ENCODE data around the gene CTSV.
A peak's percentile ranks its signal among the peaks of the same experiment; 100 is the strongest.
"Not testable (repeated sequence)": the region's sequence is repeated elsewhere in the genome, so short reads cannot be mapped to it uniquely, and the experiment has no call there.

The CTSV gene

DNA sequence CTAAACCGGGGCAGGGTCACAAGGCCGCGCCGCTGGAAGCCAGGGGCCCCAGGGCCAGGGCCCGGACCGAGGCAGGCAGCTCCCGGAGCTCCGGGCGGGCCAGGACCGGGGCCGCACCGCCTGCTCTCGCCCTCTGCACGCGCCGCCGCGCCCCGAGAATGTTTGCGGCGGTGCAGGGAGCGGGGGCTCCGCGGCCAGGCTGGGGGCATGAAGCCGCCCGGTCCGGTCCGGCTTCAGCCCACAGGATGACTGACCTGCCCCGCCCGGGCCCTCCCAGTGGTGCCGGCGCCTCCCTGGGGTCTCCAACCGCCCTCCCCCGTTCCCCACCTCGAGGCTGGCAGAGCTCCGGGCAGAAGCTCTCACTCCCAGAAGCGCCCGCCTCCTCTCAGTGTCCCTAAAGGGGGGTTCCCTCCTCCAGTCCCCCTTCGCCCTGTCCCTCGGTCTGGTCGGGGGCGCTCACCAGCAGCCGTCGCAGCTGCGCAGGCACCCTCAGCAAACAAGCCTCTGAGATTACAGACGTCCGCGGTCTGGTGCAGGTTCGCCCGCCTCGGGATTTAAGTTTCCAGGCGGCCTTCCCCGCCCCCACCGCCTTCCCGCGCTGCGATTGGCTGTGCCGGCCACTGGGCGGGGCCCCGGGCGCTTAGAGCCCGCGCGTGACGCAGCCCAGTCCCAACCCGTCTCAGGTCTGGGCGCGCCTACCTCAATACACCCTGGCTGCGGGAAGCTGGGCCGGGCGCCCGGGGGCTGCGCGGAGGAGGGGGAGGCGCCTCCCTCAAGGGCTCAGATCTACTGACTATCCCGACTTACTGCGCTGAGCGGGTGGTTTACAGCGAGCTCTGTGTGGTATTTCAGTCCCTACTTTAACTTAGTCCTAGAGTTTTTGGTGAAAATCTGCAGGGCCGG lies at the start of gene CTSV:
Gene CTSV, minus strand, starts transcription at position 532 of the 903 bp plus-strand sequence. CDS start 1,099 bp downstream, outside the sequence.
- DNase-seq = peak; percentile 93

DNA sequence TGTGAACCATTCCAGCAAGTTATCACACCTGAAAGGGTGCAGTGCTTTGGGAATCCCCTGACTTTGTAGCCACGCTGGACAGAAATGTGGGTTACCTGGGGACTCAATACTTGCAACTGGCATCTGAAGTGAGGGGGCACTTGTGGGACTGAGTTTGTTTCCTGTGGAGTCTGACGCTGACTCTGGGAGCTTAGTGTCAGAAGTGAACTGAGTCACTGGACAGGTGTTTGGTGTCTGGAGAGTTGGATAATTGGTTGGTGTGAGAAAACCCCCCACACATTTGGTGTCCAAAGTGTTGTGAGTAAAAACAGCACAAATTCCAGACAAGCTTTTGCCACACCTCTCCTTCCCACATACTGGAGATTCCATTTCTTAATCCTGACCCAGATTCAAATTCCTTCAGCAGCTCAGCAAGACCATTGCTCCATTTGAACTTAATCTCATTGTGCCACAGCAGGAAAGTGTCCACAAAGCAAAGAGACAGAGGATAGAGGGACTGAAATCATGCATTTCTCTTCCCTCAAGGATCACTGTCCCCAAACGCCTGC lies 48.8 kb upstream of the CTSV start:
- not testable (repeated sequence) for DNase-seq

DNA sequence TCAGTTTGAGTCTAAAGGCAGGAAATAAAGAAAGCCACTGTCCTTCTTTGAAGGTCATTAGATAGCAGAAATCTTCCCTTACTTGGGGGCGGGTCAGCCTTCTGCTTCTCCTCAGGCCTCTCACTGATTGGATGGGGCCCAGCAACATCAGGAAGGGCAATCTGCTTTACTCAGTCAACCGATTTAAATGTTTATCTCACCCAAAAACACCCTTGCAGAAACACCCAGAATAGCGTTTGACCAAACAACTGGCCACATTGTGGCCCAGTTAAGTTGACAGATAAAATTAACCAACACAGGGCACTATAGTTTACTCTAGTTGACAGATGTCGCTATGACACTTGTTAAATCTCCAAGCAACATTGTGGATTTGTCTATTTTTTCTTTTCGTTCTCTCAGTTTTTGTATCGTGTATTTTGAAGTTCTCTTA lies 45.6 kb upstream of the CTSV start:
- not testable (repeated sequence) for DNase-seq

- DNase-seq = no peak
Measured at GRCh38 chr9:97078362-97078761, 39.4 kb upstream of the CTSV start.

DNA sequence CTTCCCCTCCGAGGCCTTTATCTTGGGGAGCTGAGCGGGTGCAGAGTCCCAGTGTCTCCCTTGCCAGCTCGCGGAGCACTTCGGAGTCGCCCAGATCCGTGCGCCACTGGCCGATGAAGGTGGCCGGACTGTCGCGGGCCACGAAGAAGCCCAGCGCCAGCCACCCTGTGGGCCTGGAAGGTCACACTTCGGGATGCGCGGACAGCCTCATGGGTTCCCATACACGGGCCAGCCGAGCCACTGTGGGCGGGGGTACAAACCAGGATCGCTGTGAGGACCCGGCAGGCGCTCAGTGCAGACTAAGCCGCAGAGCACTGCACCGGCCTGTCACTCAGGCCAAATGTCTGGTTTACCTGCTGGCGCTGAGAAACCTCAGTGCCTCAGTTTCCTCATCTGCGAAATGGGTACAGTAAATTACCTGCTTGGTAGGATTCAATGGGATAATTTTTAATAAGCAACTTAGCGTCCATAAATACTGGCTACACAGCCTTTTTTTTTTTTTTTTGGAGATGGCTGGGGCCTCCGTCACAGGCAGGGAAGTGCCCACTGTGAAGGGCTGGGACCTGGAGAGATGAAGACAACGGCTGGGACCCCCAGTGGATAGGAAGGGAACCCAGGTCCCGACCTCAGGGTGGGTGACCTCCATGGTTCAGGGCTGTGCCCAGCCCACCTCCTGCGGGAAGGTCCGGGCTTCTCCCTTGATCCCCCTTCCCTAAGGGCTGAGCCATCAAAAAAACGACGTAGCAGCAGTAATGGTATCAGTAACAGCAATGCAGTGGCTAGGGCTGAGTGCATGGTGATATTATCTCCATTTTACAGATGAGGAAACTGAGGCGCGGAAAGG lies 38.7 kb upstream of the CTSV start:
- DNase-seq = no peak

DNA sequence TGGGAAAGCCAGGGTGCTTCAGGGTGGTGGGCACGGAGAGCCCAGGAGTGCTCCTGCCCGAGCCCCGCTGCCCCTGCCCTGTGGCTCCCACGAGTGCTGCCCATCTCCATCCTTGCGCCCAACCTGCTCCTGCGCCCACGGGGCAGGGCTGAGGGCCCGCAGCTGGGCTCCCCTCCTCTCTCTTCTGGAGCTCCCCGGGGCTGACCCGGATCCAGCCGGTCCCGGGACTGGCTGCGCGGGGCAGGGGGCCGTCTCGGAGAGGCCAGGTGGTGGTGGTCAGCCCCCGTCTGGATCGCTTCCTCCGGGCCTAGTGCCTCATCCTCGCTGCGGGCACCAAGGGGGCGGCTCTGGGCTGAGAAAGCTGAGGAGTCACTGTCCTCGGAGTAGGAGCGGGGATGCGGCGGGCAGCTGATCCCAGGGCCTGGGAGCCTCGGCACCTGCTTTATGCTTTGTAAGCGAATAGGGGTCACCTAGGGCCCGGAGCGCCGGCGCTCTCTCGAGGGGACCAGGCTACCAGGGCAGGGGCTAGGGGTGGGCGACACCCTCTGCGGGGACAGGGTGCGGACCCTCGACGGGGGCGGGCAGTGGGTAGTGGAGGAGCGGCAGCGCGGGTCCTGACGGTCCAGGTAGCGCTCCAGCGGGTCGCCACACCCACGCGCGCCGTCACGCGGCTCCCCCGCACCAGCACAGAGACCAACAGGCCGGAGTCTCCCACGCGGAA lies 37.9 kb upstream of the CTSV start:
- DNase-seq = not testable (repeated sequence)

GRCh38 chr9:97076238-97076637 lies 37.3 kb upstream of the CTSV start:
- DNase-seq = no peak

DNA sequence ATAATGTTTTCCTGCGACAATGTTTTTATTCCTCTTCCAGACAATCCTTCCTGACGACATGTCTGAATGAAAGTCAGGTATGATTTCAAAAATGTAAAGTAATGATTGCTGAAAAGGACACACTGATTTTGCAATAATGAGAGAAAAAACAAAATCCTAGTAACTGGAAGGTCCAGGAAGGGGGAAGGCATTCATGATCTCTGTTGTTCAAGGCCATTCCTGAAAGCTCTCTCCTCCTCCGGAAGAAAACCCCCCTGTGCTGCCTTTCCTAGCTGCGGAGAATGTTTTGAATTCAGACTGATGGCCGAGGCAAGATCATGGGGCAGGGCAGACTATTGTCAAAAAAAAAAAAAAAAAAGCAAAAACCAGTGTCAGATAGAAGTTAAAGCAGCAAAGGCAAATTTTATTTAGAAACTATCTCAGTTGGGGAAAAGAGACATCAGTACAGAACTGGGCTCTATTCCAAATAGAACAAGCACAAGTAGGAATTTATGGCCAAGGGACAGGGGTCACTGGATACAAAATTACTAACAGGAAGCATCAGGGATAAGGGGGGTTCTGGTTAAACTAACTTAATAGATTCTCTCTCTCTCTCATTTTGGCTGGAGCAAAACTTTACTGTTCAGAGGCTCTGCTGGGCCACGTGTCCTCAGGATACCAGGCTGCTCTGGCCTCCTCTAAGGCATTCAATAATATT lies 36.5 kb upstream of the CTSV start:
- DNase-seq = no peak

GRCh38 chr9:97073506-97073905 lies 34.6 kb upstream of the CTSV start:
- no peak for DNase-seq

DNA sequence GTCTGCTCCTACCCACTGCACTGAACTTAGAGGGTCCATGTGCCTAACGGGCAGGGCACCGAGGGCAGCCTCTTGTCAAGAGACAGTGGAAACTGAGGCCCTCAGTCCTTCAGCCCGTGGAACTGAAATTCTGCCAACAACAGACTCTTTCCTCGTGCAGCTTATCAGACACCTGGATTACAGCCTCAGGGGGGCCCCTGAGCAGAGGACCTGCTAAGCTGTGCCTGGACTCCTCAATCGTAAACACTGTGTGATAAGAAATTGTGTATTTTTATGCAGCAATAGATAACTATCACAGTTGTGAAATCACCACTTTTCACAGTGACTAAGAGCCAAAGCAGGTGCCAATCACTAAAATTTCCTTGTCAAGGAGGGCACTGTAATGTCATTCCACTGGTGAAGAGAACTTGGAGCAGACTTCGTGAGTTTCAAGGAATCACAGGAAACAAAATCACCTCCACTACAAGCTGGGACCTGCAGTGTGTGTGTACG lies 33.4 kb upstream of the CTSV start:
- DNase-seq = no peak

- not testable (repeated sequence) for DNase-seq
Measured at GRCh38 chr9:97070325-97070724, 31.4 kb upstream of the CTSV start.

GRCh38 chr9:97067490-97067889 lies 28.5 kb upstream of the CTSV start:
- no peak for DNase-seq

GRCh38 chr9:97064176-97064575 lies 25.2 kb upstream of the CTSV start:
- no peak for DNase-seq

DNA sequence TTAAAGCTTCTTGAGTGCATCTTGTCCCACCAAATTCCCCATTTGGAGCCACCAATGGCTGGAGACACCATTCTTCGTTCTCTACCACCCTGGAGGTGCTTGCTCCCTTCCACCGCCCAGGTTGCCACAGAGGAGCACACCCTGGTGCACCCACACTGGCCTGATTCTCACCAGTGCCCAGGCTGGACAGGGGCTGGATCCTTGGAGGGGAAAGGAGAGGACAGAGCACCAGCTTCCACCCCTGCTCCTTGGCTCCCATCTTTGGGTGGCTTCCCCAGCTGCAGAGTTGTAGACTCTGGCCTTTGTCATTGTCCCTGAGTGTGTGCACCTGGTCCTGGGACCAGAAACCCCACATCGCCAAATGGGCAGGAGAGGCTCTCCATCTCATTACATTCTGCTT lies 21.9 kb upstream of the CTSV start:
- DNase-seq = no peak

GRCh38 chr9:97059626-97060025 lies 20.7 kb upstream of the CTSV start:
- DNase-seq = no peak

DNA sequence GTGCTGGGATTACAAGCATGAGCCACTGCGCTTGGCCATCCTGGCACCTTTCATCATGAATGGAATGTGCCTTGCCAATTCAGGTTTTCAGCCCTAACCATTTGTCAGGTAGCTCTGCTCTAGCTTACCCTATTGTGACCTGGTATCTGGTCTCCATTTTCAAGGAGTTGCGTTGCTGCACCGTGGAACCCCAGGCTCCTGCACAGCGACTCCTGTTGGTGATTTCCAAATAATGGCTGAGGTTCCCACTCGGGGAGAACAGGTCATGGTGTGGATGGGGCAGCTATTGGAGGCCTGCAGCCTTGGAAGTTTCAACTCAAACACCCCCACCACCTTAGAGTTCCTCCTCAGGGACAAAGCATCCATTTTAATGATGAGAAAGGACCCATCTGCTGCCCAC lies 18.7 kb upstream of the CTSV start:
- DNase-seq = no peak

- not testable (repeated sequence) for DNase-seq
Measured at GRCh38 chr9:97055891-97056290, 16.9 kb upstream of the CTSV start.

GRCh38 chr9:97053717-97054116 lies 14.8 kb upstream of the CTSV start:
- no peak for DNase-seq

GRCh38 chr9:97052735-97053134 lies 13.8 kb upstream of the CTSV start:
- DNase-seq = no peak

- no peak for DNase-seq
Measured at GRCh38 chr9:97046228-97046627, 7.3 kb upstream of the CTSV start.

DNA sequence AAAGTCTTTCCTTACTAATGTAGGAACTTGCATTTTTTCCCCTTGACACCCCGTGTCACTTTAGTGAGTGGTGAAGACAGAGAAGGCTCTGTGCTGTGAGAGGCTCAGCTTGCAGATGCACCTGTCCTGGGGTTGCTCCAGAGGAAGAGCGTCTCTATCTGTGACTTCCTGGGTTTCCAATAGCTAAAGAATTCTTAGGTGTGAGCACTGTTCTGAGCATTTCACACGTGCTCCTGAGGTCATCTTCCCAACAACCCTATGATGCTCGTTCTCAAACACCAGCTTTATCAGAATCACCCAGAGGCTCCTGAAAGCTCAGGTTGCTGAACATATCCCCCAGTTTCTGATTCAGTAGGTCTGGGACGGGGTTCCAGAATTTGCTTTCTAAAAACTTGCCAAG lies 6.4 kb upstream of the CTSV start:
- no peak for DNase-seq

- DNase-seq = no peak
Measured at GRCh38 chr9:97041898-97042297, 3.0 kb upstream of the CTSV start.
